Natural killer cell (primary cell): ENCODE results near the gene FARP1. TPM values are rescaled to one million over a fixed set of nuclear protein-coding genes. Genes with fewer than 3 reads are reported as not detected.

Source experiments
- ATAC-seq, 3 donors: fragments of 150-1000 bp in 2 of 3; fragments of 200-7000 bp in 1 of 3; cut with Tn5 transposase; 1 replicate in 1 of 3; 2 replicates in 2 of 3; pipeline ENCODE4 v1.10.0; 2021; ENCODE audit warnings: mild to moderate bottlenecking in 2 of 3, moderate library complexity in 2 of 3
- DNase-seq, 2 donors: peaks; one replicate each; pipeline versions ENCODE4 v3.0.0 to v3.0.0-alpha.2; 2013 to 2021; ENCODE audit warnings: mixed read lengths in 1 of 2
- H3K27ac ChIP-seq: one replicate; pipeline ENCODE4 v1.5.1; 2013; ENCODE audit warnings: mild to moderate bottlenecking, low read length
- H3K27me3 ChIP-seq: one replicate; pipeline ENCODE4 v1.6.1; 2013; ENCODE audit warnings: low read length; ENCODE audit not compliant: control insufficient read depth, insufficient read depth
- H3K36me3 ChIP-seq: one replicate; pipeline ENCODE4 v1.6.1; 2013; ENCODE audit warnings: low read length; ENCODE audit not compliant: control insufficient read depth, insufficient read depth
- H3K4me1 ChIP-seq: one replicate; pipeline ENCODE4 v1.6.1; 2013; ENCODE audit warnings: low read length; ENCODE audit not compliant: control insufficient read depth, insufficient read depth
- H3K4me3 ChIP-seq: one replicate; pipeline ENCODE4 v1.5.1; 2013; ENCODE audit warnings: low read length
- H3K9me3 ChIP-seq: one replicate; pipeline ENCODE4 v1.6.1; 2013; ENCODE audit warnings: low read length; ENCODE audit not compliant: control insufficient read depth, insufficient read depth
- H3K27ac Mint-ChIP-seq, 2 donors: one replicate each; pipeline ENCODE4 v1.8.0; 2022; ENCODE audit warnings: mild to moderate bottlenecking in 2 of 2, mixed read lengths in 2 of 2, moderate library complexity in 1 of 2
- H3K27me3 Mint-ChIP-seq, 2 donors: one replicate each; pipeline ENCODE4 v1.8.0; 2022; ENCODE audit warnings: low read depth in 2 of 2, mixed read lengths in 2 of 2
- H3K36me3 Mint-ChIP-seq: one replicate; pipeline ENCODE4 v1.8.0; 2022; ENCODE audit warnings: mixed read lengths
- H3K4me1 Mint-ChIP-seq, 2 donors: one replicate each; pipeline ENCODE4 v1.8.0; 2022; ENCODE audit warnings: mixed read lengths in 2 of 2
- H3K4me3 Mint-ChIP-seq: one replicate; pipeline ENCODE4 v1.8.0; 2022; ENCODE audit warnings: mild to moderate bottlenecking, moderate library complexity, mixed read lengths
- H3K9me3 Mint-ChIP-seq, 2 donors: one replicate each; pipeline ENCODE4 v1.8.0; 2022; ENCODE audit warnings: mixed read lengths in 2 of 2
- CTCF ChIP-seq: fragments of 200-600 bp; IDR thresholded peaks from one replicate; pipeline ENCODE4 v1.8.0; 2022; ENCODE audit warnings: antibody characterized with exemption
- WGBS: methylation state at CpG from one replicate; pipeline ENCODE4 v1.1.7; 2013; ENCODE audit warnings: missing lambda C conversion rate; ENCODE audit not compliant: insufficient coverage; 5-methylcytosine and 5-hydroxymethylcytosine counted together
- intact Hi-C: fragments of 100-400 bp; cut with micrococcal nuclease; formaldehyde crosslinking; loops from one replicate; pipeline ENCODE4 v1.14.2; 2022
- total RNA-seq, 4 donors: library from RNA; stranded (reverse); fragments of 120-200 nt in 1 of 4; gene quantifications; one replicate each; pipeline versions ENCODE4 v1.2.3 to v1.2.4, GENCODE V29; 2013 to 2022

FARP1 gene
- total RNA-seq, 3 donors from 2014 or later (not counting 1 experiment from before 2014, with no cell fraction given): 0.71 to 1.2 (median 1.1) TPM

GRCh38 chr13:98427331-98427995, 284.6 kb downstream of the FARP1 start:
- no peak for ATAC-seq
- H3K27me3 ChIP-seq: no peaks in the 10 kb centered on the region

GRCh38 chr13:98428256-98428966, 285.5 kb downstream of the FARP1 start:
- no peaks in the 10 kb centered on the region for H3K4me1 ChIP-seq
- no peak for DNase-seq
- WGBS: 87% methylated on average over 15 of the region's 15 CpGs
- Mint-ChIP-seq H3K27me3 (peaks cover 11 to 14% of the 10 kb centered on the region in 2 donors), H3K36me3 (no peaks in the 10 kb centered on the region), H3K27ac (no peak overlapping the region), H3K4me1 (peaks cover 0 to 5% of the 10 kb centered on the region in 2 donors), H3K4me3 (no peak overlapping the region), H3K9me3 (no peaks in the 10 kb centered on the region)
- no peaks in the 10 kb centered on the region for H3K9me3 ChIP-seq
- no peak overlapping the region for H3K4me3 ChIP-seq
- ATAC-seq: peak in 1 of 3 donors; percentile 25
- intact Hi-C loops: no loop called here
- H3K27me3 ChIP-seq: no peaks in the 10 kb centered on the region
- no peak overlapping the region for H3K27ac ChIP-seq
- TF ChIP-seq CTCF: no peak
- H3K36me3 ChIP-seq: no peaks in the 10 kb centered on the region

More at GRCh38 chr13:98427331-98427995, 284.6 kb downstream of the FARP1 start:
- no peak overlapping the region for H3K27ac ChIP-seq
- no peaks in the 10 kb centered on the region for H3K36me3 ChIP-seq
- H3K4me3 Mint-ChIP-seq: no peak overlapping the region
- no peaks in the 10 kb centered on the region for H3K36me3 Mint-ChIP-seq
- no peaks in the 10 kb centered on the region for H3K9me3 ChIP-seq
- no peak for DNase-seq
- no peaks in the 10 kb centered on the region for H3K9me3 Mint-ChIP-seq
- intact Hi-C loops: no loop called here
- H3K4me1 ChIP-seq: no peaks in the 10 kb centered on the region
- 85% methylated on average over 13 of the region's 13 CpGs for WGBS
- peaks cover 11 to 14% of the 10 kb centered on the region in 2 donors for H3K27me3 Mint-ChIP-seq
- no peak for TF ChIP-seq CTCF
- no peak overlapping the region for H3K27ac Mint-ChIP-seq
- peaks cover 0 to 5% of the 10 kb centered on the region in 2 donors for H3K4me1 Mint-ChIP-seq
- H3K4me3 ChIP-seq: no peak overlapping the region

GRCh38 chr13:98429081-98429480, 286.2 kb downstream of the FARP1 start:
- intact Hi-C loops: no loop called here
- no peak overlapping the region for H3K27ac Mint-ChIP-seq
- H3K4me1 Mint-ChIP-seq: no peaks in the 10 kb centered on the region
- H3K4me3 Mint-ChIP-seq: no peak overlapping the region
- H3K36me3 Mint-ChIP-seq: no peaks in the 10 kb centered on the region
- H3K9me3 ChIP-seq: no peaks in the 10 kb centered on the region
- H3K27ac ChIP-seq: no peak overlapping the region
- peaks cover 11 to 14% of the 10 kb centered on the region in 2 donors for H3K27me3 Mint-ChIP-seq
- no peaks in the 10 kb centered on the region for H3K27me3 ChIP-seq
- H3K36me3 ChIP-seq: no peaks in the 10 kb centered on the region
- ATAC-seq (peak in 1 of 3 donors; percentile 11), DNase-seq (no peak)
- H3K4me1 ChIP-seq: no peaks in the 10 kb centered on the region
- no peaks in the 10 kb centered on the region for H3K9me3 Mint-ChIP-seq
- 86% methylated on average over 10 of the region's 10 CpGs for WGBS
- no peak overlapping the region for H3K4me3 ChIP-seq
- TF ChIP-seq CTCF: no peak
